Hepatocyte (in vitro differentiated cells): Measurements from ENCODE around the gene YJU2. TPM values are rescaled to one million over a fixed set of nuclear protein-coding genes. Genes with fewer than 3 reads are reported as not detected.
"Not testable (repeated sequence)": the region's sequence is repeated elsewhere in the genome, so short reads cannot be mapped to it uniquely, and the experiment has no call there.

Experiments
- DNase-seq: peaks from one replicate; pipeline ENCODE4 v3.0.0-alpha.2; 2016; ENCODE audit warnings: low spot score
- H2AFZ ChIP-seq: fragments of 200-600 bp; sonication (generic); 2 replicates; pipeline ENCODE4 v1.6.0; 2016; ENCODE audit warnings: antibody characterized with exemption, mild to moderate bottlenecking
- H3K27ac ChIP-seq: fragments of 200-600 bp; sonication (generic); 2 replicates; pipeline ENCODE4 v1.5.1; 2016; ENCODE audit warnings: mild to moderate bottlenecking
- H3K27me3 ChIP-seq: fragments of 200-600 bp; sonication (generic); 2 replicates; pipeline ENCODE4 v1.6.1; 2016
- H3K36me3 ChIP-seq: fragments of 200-600 bp; sonication (generic); replicated peaks from 2 replicates; pipeline ENCODE4 v1.5.1; 2016; ENCODE audit warnings: low read depth; ENCODE audit not compliant: insufficient read depth
- H3K4me1 ChIP-seq: fragments of 200-600 bp; sonication (generic); 2 replicates; pipeline ENCODE4 v1.5.1; 2016; ENCODE audit warnings: mild to moderate bottlenecking, moderate library complexity; ENCODE audit not compliant: insufficient read depth
- H3K4me2 ChIP-seq: fragments of 200-600 bp; sonication (generic); 2 replicates; pipeline ENCODE4 v1.6.0; 2016
- H3K4me3 ChIP-seq: fragments of 200-600 bp; sonication (generic); 2 replicates; pipeline ENCODE4 v1.5.1; 2016; ENCODE audit warnings: mild to moderate bottlenecking
- H3K79me2 ChIP-seq: fragments of 200-600 bp; sonication (generic); 2 replicates; pipeline ENCODE4 v1.6.0; 2017; ENCODE audit warnings: mild to moderate bottlenecking
- H3K9me2 ChIP-seq: fragments of 200-600 bp; sonication (generic); replicated peaks from 2 replicates; pipeline ENCODE4 v1.6.0; 2017; ENCODE audit warnings: mild to moderate bottlenecking; ENCODE audit not compliant: insufficient read depth
- H3K9me3 ChIP-seq: fragments of 200-600 bp; sonication (generic); 2 replicates; pipeline ENCODE4 v1.5.1; 2016; ENCODE audit warnings: low read depth, mild to moderate bottlenecking
- H4K20me1 ChIP-seq: fragments of 200-600 bp; sonication (generic); 2 replicates; pipeline ENCODE4 v1.6.0; 2016; ENCODE audit warnings: mild to moderate bottlenecking; ENCODE audit not compliant: insufficient read depth, poor library complexity, severe bottlenecking
- EZH2 ChIP-seq: fragments of 200-600 bp; sonication (generic); IDR thresholded peaks from 2 replicates; pipeline ENCODE4 v1.6.1; 2016; ENCODE audit warnings: antibody characterized with exemption, mild to moderate bottlenecking, borderline replicate concordance
- EZH2phosphoT487 ChIP-seq: fragments of 200-600 bp; sonication (generic); IDR thresholded peaks from one replicate; pipeline ENCODE4 v1.6.1; 2018; ENCODE audit warnings: antibody characterized with exemption, mild to moderate bottlenecking, low read depth, moderate library complexity; ENCODE audit not compliant: unreplicated experiment, severe bottlenecking
- WGBS: methylation state at CpG from one replicate; pipeline ENCODE4 v1.1.6; 2016; ENCODE audit warnings: low lambda C conversion rate; ENCODE audit errors: missing lambda C conversion rate; 5-methylcytosine and 5-hydroxymethylcytosine counted together
- polyA plus RNA-seq: library from polyadenylated mRNA; unstranded; fragments of >200 nt; fragmentation: Nextera tagmentation; extraction: Ambion mirVana; gene quantifications from 2 replicates; pipeline ENCODE4 v1.2.1, GENCODE V29; 2016
- total RNA-seq: library from RNA; depleted of rRNA; stranded (reverse); fragments of >200 nt; gene quantifications from 2 replicates; pipeline ENCODE4 v1.2.3, GENCODE V29; 2014
- TF ChIP-seq, protein P1 (sequence below): fragments of 200-600 bp; sonication (generic); IDR thresholded peaks from 2 replicates; pipeline ENCODE4 v1.5.1; 2016; ENCODE audit warnings: antibody characterized with exemption, mild to moderate bottlenecking; ENCODE audit not compliant: poor library complexity

The YJU2 gene
- total and polyA plus RNA-seq, 2 experiments from 2014 or later, result 16.0 to 18.8 TPM

DNA sequence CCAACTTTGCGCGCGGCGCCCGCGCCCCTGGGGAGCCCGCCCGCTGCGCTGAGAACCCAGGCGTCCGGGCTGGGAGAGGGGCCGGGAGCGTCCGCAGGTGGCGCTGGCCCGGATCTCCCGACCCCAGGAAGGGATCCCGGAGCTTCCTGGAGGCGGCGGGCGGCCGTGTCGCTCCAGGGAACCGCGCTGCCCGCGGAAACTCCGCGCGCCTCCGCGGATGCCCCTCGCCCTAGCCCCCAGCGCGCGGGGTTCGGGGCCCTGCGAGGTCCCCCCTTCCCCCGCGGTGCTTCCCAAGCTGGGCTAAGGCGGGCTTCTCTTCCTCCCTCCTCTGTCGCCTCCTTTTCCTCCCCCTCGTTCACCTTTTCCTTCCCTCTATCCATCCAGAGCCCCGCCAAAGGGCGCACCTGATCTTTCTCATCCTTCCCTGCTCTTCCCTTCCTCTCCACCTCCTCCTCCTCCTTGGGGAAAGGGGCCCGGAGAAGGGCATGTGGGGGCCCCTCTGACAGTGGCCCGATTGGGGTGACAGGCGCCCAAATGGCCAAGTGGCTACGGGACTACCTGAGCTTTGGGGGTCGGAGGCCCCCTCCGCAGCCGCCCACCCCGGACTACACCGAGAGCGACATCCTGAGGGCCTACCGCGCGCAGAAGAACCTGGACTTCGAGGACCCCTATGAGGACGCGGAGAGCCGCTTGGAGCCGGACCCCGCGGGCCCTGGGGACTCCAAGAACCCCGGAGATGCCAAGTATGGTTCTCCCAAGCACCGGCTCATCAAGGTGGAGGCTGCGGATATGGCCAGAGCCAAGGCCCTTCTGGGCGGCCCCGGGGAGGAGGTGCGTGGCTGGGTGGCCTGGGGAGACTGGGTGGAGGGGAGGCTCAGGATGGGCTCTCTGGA is 32.9 kb downstream of the YJU2 start:
- 13% methylated on average over 42 of the region's 71 CpGs for WGBS
- Histone ChIP-seq H3K4me1 (peaks cover 7% of the 10 kb centered on the region), H3K27ac (no peak overlapping the region), H3K4me3 (peak overlapping the region; percentile 29), H3K4me2 (peak overlapping the region; percentile 93), H3K9me2 (no peaks in the 10 kb centered on the region), H3K27me3 (peaks cover 47% of the 10 kb centered on the region), H3K79me2 (no peaks in the 10 kb centered on the region), H3K9me3 (no peaks in the 10 kb centered on the region), H2AFZ (peak overlapping the region; percentile 31), H3K36me3 (no peaks in the 10 kb centered on the region), H4K20me1 (no peaks in the 10 kb centered on the region)
- TF ChIP-seq, protein P1, sequence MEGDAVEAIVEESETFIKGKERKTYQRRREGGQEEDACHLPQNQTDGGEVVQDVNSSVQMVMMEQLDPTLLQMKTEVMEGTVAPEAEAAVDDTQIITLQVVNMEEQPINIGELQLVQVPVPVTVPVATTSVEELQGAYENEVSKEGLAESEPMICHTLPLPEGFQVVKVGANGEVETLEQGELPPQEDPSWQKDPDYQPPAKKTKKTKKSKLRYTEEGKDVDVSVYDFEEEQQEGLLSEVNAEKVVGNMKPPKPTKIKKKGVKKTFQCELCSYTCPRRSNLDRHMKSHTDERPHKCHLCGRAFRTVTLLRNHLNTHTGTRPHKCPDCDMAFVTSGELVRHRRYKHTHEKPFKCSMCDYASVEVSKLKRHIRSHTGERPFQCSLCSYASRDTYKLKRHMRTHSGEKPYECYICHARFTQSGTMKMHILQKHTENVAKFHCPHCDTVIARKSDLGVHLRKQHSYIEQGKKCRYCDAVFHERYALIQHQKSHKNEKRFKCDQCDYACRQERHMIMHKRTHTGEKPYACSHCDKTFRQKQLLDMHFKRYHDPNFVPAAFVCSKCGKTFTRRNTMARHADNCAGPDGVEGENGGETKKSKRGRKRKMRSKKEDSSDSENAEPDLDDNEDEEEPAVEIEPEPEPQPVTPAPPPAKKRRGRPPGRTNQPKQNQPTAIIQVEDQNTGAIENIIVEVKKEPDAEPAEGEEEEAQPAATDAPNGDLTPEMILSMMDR, result no peak
- TF ChIP-seq EZH2phosphoT487, result peak; percentile 55
- peak; percentile 6 for TF ChIP-seq EZH2
- no peak for DNase-seq

DNA sequence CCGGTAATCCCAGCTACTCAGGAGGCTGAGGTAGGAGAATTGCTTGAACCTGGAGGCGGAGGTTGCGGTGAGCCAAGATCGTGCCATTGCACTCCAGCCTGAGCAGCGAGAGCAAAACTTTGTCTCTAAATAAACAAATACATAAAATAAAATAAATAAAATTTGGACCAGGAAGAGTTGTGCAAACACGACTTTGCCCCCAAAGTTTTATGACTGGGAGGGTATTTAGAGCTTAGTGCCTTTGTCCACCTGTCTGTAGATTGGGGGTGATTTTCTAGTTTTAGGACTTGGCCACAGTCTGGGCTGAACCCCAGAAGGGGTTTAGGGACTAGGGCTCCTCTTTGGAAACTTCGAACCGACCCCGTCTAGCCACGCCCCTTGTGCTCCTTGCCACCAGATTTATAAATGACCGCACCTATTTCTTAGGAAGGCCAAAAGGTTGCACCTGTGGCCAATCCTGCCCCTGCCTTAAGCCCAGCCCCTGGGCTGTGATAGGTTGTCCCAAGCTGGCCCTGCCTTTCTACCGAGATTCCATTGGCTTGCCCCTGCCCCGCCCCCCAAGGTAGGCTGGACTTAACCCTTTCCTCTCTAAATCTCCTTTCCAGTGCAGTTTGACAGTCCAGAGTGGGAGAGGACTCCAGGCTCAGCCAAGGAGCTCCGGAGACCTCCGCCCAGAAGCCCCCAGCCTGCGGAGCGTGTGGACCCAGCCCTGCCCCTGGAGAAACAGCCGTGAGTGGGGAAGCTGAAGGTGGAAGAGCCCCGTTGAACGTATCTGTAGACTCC is 37.5 kb downstream of the YJU2 start:
- Histone ChIP-seq H3K79me2 (no peaks in the 10 kb centered on the region), H3K4me3 (no peak overlapping the region), H3K4me2 (peak overlapping the region; percentile 60), H2AFZ (no peak overlapping the region), H3K9me3 (no peaks in the 10 kb centered on the region), H3K27me3 (peaks cover 22% of the 10 kb centered on the region), H3K9me2 (no peaks in the 10 kb centered on the region), H3K27ac (no peak overlapping the region), H3K36me3 (no peaks in the 10 kb centered on the region), H3K4me1 (peaks cover 2% of the 10 kb centered on the region), H4K20me1 (no peaks in the 10 kb centered on the region)
- TF ChIP-seq EZH2phosphoT487 (no peak), EZH2 (no peak)
- TF ChIP-seq, protein P1, result no peak
- DNase-seq, result peak; percentile 53
- 60% methylated on average over 20 of the region's 20 CpGs for whole genome bisulfite sequencing

DNA sequence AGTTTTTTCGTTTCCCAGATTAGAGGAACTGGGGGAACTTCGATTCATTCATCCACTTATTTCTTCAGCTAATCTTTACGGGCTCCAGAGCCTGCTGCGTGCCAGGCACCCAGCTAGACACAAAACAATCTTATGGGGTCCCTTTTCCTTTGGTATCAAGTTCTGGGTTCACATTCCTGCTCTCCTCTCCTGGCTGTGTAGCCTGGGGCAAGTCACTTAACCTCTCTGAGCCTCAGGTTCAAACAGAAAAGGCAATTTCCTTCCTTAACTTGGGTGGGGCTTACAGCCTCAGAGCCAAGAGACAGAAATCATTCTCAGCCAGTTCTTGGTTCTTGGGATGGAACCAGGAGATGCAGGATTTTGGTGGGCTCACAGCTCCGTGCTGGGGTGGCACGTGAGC is 38.1 kb downstream of the YJU2 start:
- DNase-seq, result no peak
- H3K36me3 ChIP-seq, result no peaks in the 10 kb centered on the region
- TF ChIP-seq EZH2phosphoT487 (no peak), EZH2 (no peak)
- TF ChIP-seq, protein P1, result no peak
- H4K20me1 ChIP-seq, result no peaks in the 10 kb centered on the region
- no peak overlapping the region for H3K27ac ChIP-seq
- no peaks in the 10 kb centered on the region for H3K79me2 ChIP-seq
- 89% methylated on average over 6 of the region's 6 CpGs for WGBS
- no peaks in the 10 kb centered on the region for H3K9me3 ChIP-seq
- no peaks in the 10 kb centered on the region for H3K9me2 ChIP-seq
- no peaks in the 10 kb centered on the region for H3K4me1 ChIP-seq
- H2AFZ ChIP-seq, result no peak overlapping the region
- H3K27me3 ChIP-seq, result peaks cover 16% of the 10 kb centered on the region
- H3K4me2 ChIP-seq, result peak overlapping the region; percentile 60
- no peak overlapping the region for H3K4me3 ChIP-seq

DNA sequence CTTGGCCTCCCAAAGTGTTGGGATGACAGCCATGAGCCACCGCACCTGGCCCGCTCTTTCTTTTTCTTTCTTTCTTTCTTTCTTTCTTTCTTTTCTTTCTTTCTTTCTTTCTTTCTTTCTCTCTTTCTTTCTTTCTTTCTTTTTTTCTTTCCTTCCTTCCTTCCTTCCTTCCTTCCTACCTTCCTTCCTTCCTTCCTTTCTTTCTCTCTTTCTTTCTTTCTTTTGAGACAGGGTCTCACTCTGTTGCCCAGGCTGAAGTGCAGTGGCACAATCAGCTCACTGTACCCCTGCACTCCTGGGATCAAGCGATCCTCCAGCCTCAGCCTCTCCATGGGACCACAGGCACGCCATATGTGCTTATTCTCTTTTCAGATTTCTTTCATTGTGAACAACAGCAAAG is 39.3 kb downstream of the YJU2 start:
- H3K4me3 ChIP-seq, DNase-seq, H4K20me1 ChIP-seq, H3K4me1 ChIP-seq, H3K36me3 ChIP-seq, H3K79me2 ChIP-seq, H3K9me3 ChIP-seq, H3K27ac ChIP-seq, H3K9me2 ChIP-seq, H3K27me3 ChIP-seq, H3K4me2 ChIP-seq, H2AFZ ChIP-seq: not testable (repeated sequence)
- WGBS, result 94% methylated on average over 4 of the region's 4 CpGs
